A673 (cell line): ENCODE data around the gene FARP1.

ENCODE experiments used
- CTCF ChIP-seq: fragments of 300-800, 200-600 bp; sonication (generic); conservative IDR thresholded peaks from 2 replicates; pipeline ENCODE4 v1.5.1; 2017; ENCODE audit warnings: low read depth, mild to moderate bottlenecking, antibody characterized with exemption, low read length, moderate library complexity, mixed read lengths
- EZH2 ChIP-seq: fragments of 200-600 bp; sonication (generic); IDR thresholded peaks from 2 replicates; pipeline ENCODE4 v1.6.1; 2017; ENCODE audit warnings: borderline replicate concordance, low read depth, mild to moderate bottlenecking, mixed read lengths, antibody characterized with exemption, low read length; ENCODE audit not compliant: poor library complexity, severe bottlenecking

GRCh38 chr13:98195054-98195791 lies 52.3 kb downstream of the FARP1 start:
- TF ChIP-seq CTCF (no peak), EZH2 (no peak)
